GDM1 (cell line): ENCODE data around the gene PEPD.

Experiments
- DNase-seq: peaks from one replicate; lab custom pipeline; 2025; lab: John Stamatoyannopoulos, UW

PEPD gene

DNA sequence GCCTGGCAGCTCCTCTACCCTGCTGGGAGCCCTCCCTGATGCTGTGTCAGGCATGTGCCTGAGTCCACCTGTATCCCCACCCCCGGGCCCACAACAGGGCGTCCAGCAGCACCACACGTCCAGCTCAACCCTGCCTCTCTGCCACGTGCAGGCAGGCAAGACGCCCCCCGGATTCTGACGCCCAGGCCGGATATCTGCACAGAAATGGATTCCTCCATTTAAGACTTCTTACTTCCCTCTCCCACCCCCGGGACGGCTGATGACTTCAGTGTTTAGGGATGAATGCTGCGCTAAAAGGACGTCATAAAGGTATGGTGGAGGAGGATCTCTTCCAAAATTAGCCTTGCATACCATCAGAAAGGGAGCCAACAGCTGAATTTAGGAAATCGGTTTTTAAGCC, 10.2 kb downstream of the PEPD start:
- DNase-seq: no peak

DNA sequence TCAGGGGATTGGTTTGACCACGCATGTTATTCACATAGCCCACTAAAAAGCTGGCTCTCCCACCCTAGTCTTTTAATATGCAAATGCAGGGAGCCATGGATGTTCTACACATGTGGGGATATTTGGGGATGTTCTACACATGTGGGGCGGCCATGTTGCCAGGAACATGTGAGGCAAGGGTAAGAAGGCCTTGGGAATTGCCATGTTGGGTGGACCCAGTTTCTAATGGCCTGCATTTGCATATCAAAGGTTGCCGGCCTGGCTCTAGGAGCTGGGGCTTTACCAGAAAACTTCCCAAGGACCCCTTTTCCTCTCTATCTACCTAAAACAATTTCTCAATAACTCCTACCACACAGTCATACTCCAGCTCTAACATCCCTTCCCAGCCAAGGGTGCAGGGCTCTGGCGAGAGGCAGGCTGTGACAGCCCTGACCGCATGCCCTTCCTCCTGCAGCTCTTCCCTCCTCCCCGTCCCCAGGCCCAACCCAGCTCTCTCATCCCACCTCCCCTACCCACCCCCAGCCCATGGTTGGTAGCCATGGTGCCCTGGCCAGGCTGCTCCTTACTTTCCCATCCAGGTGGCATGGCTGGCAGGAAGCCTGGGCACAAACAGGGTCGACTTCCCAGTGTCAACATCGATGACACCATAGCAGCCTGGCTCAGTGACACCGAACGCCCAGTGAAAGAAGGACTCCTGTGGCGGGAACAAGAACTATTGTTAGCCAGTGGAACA, 11.0 kb downstream of the PEPD start:
- DNase-seq: no peak

DNA sequence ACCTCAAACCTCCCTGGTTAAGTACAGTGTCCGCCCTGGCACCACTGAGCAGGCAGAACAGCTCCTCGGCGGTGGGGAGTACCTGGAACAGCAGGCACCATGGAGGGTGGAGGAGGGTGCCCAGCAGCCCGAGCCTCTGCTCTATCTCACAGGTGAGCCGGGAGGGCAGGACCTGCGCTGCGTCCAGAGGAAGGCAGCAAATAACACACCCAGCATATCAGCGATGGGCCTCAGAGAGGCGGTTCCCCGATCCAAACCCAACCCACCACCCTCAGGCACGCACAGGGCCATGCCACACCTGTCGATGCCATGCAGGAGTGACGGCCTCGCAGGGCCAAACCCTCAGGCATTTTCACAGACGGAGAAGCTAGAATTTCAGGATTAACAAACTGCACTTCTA, 11.8 kb downstream of the PEPD start:
- no peak for DNase-seq

DNA sequence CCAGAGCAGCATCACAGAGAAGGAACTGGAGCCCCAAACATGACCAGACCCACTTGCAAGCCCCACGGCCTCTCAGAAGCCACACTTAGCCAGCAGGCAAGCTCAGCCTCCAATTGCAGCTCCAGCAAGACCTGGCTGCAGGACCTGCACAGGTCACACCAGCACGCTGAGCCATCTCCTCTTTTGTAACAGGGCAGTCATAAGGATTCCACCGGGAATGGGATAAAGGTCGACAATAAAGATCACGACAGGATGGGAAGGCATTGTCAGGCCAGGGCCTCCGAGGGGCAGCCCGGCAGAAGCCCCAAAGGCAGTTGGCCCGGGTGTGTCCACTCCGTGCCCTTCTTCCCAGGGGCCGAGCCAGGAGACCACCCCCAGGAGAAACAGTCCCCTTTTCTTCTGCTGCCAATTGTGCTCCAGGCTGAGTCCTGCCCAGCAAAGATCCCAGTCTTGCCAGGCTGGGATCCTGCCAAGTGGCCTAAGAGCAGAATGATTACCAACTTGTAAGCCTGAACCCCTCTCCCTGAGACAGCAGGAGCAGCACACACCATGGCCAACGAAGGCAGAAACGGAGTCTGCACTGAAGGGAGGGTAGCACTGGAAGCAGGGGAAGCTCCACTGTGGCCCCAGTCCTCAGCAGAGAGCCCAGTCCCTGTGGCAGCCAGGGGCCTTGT, 12.5 kb downstream of the PEPD start:
- no peak for DNase-seq

DNA sequence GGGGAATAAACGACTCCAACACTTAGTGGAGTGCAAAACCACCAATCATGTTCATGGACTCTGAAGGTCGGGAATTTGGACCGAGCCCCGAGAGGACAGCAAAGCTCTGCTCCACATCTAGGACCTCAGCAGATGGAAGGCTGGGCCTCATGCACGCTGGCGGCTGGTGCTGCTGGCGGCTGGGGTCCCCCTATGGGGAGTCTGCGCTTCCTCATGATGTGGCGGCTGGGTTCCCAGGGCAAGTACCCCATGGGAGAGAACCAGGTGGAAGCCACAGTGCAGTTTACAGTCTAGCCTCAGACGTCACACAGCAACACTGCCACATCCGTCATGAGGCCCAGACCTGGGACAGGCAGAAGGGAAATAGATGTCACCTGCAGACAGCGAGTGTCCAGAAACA, 13.2 kb downstream of the PEPD start:
- no peak for DNase-seq

DNA sequence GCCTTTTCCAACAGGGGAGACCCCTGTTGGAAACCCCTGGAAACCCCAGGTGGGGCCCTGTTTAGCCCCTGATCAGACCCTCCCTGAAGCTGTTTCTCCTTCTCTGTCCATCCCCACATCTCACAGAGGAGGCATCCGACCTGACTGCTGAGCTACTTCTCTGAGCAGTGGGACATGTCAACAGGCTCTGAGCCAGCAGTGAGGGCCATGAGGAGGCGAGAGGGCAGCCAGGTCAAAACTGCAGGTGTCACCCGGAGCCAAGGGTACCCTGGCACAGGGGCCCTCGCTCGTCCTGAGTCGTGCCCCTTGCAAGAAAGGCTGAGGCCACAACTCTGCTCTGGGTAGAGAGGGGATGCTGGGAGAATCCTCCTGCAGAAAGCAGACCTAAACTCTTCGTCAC, 13.6 kb downstream of the PEPD start:
- DNase-seq: no peak

DNA sequence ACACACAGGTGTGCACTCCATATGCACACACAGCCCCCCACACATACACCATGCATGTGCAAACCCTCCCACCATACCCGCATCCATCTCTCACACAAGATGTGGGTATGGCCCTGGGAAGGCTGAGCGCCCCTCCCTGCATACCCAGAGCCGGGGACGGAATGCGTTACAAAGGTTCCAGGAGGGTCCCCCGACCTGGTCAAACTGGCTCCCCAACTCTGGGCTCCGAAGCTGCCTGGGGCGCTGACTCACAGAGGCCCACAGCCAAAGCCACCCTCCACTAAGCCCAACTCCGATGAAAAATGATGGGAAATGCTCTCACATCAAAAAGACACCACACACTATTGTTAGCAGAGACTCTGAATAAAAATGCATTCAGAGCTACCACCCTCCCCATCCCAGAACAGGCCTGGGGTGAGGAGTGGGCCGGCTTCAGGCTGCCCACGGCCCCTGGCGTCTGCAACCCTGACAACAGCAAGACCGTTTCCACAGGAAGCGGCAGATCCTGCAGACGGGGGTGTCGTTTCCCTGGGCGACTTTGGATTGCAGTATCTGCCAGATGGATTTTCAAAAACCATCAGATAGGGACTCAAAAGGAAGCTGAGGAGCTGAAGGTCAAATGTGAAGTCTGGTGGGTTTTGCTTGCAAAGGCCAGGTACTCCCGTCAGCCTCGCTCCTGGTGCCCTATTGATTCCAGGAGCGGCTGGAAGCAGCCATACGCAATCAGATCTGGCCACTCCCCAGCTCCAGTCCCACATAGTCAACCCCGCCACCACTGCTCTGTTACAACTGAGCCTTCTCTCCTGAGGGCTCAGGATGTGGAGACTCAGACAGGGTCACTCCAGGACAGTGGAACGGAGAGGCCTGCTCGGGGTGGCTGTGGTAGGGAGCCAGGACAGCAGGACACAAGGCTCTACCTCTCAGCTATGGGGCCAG, 14.3 kb downstream of the PEPD start:
- no peak for DNase-seq

DNA sequence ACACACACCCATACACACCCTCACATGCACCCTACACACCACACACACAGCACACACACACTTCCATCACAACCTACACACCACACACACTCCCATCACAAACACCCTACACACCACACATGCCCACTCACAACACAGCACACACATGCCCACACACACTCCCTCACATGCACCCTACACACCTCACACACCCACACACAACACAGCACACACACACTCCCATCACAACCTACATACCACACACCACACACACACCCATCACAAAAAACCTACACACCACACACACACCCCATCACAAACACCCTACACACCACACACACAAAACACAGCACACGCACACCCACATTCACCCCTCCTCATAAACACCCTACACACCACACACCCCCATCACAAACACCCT, 15.1 kb downstream of the PEPD start:
- no peak for DNase-seq

DNA sequence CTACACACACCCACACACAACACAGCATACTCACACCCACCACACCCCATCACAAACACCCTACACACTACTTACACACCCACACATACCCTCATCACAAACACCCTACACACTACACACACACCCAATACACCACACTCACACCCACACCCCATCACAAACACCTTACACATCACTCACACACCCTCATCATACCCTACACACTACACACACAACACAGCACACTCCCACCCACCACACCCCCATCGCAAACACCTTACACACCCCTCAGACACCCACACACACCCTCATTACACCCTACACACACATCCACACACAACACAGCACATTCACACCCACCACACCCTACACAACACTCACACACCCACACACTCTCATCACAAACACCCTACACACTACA, 15.8 kb downstream of the PEPD start:
- DNase-seq: no peak

DNA sequence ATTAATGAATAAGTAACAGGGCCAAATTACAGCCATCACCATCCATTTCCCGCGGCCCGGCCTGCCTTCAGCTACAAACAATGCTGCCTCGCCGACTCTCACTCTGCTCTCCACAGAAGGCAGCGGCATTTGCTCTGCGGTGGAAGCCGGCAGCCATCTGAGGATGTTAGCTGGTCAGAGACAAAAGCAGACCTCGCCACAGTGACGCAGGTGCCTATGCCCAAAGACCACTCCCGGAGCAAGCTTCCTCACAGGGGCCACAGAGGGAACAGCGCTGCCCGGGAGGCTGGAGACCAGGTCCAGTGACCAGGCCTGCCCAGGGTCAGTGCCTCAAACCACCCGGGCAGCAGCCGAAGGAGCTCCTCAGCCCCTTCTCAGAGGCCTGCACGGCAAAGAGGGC, 16.4 kb downstream of the PEPD start:
- no peak for DNase-seq

DNA sequence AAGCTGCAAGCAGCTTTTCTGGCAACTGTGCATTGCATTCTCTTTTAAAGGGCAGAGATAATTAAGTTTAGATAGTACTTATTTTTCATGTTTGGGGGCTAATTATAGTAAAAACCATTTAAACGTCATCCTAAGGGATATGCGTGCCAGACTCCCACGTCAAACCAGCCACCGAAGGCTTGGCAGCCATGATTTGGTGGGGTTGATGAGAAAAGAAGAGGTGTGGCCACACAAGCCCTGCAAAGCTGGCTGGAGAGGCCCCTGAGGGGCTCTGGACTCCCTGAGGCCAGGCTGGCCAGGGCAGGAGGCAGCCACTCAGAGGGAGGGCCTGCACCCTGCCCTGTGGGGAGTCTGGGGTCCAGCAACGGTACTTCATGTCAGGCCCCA, 17.5 kb downstream of the PEPD start:
- DNase-seq: no peak

DNA sequence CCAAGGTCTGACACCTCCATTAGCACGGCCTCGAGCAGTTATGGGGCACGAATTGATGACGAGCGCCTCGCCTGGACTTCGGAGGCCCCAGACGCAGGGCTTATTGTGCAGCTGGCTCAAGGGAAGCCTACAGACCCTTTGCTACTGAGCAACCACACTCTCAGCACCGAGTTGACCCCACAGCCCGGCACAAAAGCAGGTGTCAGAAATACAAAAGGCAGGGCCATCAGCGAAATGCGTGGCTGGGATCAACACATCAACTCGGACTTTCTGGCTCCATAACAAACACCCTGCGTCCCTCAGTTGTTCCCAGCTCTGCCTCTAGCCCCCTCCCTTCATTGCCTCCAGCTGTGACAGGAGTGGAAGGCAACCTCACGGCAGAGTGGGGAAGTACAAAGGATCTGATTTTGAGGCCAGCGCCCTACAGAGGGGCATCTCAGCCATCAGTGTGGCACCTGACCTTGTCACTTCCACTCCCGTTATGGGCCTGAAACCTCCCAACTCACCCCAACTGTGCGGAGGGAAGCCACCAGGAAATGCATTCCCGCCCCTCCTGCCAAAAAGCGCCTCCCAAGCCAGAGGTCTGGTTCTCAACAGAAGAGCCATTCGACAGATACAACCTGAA, 18.0 kb downstream of the PEPD start:
- no peak for DNase-seq

DNA sequence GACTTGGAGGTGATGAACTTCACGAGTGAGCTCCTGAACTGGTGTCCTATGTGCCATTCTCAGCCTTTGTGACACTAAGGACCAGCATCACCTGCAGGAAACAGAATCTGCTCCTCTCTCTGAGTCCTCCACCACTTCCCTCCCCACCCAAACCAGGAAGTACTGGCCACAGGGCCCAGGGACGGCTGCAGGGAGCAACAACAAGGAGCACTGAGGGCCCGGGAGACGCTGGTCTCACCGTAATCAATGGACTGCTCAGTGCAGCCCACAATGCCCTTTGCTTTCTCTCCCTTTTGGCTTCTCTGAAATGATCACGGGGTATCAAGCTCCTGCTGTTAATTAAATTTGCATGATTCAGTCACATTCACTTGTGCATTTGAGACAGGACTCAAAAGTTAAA, 18.6 kb downstream of the PEPD start:
- no peak for DNase-seq

DNA sequence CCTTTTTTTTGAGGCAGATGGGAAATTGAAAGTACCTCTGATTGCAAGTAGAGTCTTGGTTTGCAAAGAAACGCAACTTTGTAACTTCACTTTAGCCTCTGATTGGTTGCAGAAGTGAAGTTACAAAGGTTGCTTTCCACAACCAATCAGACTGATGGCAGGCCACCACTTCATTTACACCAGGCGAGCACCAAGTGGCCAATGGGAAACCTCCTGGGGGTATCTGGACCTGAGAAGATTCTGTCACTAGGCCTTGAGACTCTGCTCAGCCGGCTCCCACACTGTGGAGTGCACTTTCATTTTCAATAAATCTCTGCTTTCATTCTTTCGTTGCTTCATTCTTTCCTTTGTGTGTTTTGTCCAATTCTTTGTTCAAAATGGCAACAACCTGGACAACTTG, 19.1 kb downstream of the PEPD start:
- DNase-seq: no peak

DNA sequence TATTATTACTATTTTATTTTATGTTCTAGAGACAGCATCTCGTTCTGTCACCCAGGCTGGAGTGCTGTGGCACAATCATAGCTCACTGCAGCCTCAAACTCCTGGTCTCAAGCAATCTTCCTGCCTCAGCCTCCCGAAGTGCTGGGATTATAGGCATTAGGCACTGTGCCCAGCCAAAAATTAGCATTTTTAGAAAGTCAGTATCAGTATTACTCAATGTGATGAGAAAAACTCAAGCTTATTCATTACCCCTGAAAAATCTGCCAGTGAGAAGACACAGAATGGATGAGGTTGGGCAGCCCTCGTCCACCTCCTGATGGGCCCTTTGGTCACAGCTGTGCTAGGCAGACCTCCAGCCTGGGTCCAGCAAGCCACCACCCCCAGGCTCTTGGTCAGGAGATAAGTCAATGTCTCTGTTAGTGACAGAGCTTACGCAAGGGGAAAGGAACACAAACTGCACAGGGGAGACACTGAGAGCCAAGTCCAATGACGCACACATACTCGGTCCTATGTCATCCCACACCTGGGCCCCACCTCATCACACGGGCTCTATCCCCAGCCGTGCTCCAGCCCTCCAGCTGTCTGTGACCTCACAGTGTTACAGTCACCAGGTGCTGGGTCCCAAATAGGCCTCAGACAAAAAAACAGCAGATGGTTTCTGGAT, 19.8 kb downstream of the PEPD start:
- DNase-seq: no peak

DNA sequence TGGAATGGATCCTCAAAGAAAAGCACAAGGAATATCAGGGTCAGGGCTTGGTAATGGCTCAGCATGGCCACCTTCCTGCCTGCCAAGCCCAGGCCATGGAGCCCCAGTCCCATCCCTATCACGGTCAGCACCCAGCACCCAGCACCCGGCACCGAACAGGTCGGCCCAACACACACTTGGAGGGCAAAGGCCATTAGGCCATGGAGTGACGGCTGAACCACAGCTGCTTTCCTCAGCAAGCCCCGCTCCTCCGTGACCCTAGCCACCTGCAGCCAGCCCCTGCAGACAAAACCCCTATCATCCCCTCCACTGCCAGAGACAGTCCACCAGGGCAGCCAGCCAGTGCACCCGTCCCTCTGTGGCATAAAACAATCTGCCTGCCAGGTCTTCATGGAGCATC, 20.6 kb downstream of the PEPD start:
- DNase-seq: no peak

DNA sequence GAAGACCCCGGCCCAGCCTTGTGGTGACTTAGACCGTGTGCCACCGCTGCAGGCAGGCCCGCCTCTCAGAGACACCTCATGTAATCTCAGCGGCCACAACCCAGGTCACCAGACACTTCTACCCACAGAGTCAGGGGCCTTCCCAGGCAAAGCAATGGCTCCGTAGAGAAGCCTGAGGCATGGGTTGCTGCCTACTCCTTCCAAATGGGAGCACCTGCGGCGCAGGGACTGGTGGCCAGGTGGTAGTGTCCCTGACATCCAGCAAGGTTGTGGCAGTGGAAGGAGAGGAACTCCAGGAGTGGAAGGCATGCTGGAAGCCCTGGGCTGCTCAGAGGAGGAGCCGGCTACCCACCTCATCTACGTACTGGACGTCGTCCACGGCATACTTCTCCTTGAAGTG, 21.0 kb downstream of the PEPD start:
- DNase-seq: no peak

DNA sequence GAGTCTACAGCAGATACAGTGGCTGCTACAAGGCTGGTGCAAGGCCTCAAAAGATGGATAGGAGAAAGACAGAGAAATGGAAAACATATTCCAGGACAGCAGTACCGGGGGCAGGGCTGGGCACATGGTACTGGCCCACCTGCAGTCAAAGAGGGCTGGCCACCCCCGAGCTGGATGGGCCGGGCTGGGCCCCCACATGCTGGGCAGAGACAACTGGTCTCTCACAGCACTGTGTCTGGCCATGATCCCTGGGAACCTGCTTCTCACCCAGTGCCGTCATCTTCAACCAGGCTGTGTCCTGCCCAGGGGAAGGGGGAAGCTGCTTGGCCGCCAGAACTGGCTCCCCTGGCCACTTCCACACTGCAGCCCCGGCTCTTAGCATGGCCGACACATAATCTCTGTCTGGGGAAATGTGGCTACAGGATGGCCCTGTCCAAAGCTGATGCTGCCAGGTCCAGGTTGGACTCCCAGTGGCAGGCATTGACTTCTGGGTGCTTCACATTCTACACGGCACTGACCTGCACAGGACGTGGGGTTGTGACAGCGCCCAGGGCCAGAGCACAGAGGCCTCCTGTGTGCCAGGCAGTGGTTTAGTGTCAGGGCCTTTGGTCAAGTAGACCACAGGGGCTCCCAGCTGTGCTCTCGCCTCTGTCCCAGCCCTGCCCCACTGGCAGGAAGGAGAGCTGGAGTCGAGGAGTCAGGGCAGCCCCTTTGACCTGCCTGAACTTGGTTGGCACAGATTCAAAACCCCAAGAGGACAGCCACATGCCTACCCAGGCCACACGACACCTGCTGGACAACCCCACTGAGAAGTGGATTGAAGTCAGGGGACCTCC, 21.7 kb downstream of the PEPD start:
- DNase-seq: no peak

DNA sequence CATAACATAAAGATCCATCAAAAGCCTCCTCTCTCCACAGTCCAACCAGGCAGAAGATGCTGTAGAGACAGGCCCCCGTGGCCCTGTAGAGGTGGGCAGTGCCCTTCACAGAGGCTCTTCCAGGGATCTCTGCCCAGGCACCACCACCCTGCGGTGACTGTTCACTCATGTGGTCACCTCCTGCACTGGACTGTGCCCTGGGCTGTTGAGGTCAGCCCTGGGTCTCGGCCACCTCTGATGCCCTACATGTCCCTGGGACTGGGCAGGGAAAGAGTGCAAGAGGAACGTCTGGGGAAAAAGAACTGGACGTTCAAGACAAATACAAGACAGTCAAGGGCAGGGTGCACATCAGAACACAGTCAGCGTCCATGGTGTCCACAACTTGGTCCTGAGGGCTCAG, 22.3 kb downstream of the PEPD start:
- DNase-seq: no peak

DNA sequence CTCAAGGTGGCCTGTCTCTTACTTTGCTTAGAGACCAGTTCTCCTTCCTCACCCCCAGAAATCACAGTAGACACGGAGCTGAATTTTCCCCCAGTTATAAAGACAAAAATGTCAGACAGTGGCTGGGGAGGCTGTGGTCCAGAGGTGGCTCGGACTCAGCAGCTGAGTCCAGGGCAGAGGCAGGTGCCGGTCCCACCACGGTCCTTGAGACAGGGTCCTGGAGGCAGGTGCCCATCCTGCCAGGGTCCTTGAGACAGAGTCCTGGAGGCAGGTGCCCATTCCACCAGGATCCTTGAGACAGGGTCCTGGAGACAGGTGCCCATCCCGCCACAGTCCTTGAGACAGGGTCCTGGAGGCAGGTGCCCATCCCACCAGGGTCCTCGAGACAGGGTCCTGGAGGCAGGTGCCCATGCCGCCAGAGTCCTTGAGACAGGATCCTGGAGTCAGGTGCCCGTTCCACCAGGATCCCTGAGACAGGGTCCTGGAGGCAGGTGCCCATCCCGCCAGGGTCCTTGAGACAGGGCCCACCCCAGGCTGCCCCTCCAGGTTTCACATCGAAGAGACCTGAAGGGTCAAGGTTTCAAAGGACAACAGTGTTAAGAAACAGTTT, 23.1 kb downstream of the PEPD start:
- no peak for DNase-seq

DNA sequence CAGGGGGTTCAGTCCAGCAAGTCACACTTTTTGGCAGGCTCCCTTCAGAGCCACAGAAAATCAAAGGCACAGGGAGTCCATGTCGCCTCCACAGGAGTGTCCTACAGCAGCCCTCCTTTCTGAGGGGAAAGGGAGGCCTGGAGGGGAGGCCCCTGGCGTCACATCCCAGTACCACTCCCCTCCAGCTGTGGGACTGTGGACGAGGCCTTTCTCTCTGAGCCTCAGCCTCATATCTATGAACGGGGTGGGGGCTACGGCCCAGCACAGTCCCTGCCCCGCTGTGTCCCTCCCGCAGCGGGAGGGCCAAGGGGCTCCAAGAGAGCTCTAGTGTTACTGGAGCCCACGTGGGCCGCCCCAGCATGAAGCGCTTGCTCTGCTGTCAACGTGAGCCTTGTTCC, 23.8 kb downstream of the PEPD start:
- no peak for DNase-seq
